GM15510 (cell line): Measurements from ENCODE around the gene GLRA2.

ENCODE experiments used
- POLR2A ChIP-seq: IDR thresholded peaks from 3 replicates; pipeline ENCODE4 v1.6.1; 2011; ENCODE audit warnings: borderline replicate concordance; ENCODE audit not compliant: insufficient read length; ENCODE audit errors: extremely low read depth

GLRA2 gene

DNA sequence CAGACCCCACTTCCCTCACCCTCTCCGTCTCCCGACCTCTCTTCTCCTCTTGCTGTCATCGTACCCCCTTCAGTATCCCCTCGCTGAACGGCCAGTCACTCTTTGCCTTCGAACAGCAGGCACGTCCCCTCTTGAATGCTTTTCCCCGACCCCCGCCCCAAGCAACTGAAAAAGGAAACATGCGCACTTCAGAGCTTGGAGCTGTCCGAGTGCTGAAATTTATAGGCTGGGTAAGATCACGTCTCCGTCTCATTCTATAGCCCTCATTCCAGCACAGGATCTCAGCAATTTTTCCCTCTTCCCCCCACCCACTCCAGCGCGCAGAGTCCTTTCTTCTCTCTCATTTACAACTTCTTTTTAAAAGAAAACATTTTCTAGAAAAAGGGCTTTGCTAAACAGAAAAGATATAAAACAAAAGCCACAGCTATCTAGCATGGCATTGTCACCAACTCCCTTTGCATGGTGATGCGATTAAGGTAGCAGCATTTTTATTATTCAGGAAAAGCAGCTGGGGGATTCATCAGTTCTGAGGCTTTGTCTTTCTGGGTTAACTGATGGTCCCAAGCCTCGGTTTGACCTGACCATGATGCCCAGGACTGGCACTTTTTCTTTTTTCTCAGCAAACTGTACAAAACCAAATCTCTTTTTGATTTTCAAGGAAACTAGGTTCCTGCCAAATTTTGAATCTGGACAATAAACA lies at the start of gene GLRA2:
Gene GLRA2, plus strand, starts transcription at position 247 of the 700 bp plus-strand sequence. CDS start 522 bp downstream, outside the sequence.
- no peak for TF ChIP-seq POLR2A

DNA sequence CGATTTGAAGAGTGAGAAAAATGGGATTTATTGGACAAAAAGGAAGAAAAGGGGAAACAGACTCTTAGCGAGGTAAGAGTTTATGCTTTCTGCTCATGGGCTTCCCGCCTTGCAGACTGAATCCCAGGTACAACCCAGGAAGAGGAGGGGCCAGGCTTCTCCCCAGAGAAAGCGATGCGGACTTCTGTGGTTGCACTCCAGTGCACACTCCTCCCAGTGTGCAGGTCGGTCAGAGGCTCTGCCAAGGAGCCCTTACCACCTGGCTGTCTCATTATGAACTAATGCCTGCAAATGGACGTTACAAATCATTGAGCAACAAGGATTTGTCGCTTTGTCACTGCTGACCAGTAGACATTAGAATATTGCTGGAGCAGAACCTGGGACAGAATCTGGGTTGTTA lies 39.9 kb upstream of the GLRA2 start:
- TF ChIP-seq POLR2A = no peak

DNA sequence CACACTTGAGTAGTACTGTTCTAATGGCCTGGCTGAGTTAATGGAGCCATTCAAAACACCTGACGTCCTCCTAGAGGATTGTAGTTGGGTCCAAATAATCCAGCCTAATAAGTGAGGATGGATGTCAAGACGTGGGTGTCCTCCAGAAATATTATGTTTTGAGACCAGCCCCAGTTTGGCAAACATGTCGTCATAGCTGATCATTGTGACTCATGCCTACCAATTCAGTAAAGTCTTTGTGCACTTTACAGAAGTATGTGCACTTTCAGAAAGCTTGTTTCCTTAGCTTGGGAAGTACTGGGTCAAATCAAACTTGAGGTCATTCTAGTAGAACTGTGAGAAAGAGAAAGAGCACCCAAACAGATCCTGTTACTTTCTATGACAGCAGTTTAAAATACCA lies 37.6 kb upstream of the GLRA2 start:
- no peak for TF ChIP-seq POLR2A

DNA sequence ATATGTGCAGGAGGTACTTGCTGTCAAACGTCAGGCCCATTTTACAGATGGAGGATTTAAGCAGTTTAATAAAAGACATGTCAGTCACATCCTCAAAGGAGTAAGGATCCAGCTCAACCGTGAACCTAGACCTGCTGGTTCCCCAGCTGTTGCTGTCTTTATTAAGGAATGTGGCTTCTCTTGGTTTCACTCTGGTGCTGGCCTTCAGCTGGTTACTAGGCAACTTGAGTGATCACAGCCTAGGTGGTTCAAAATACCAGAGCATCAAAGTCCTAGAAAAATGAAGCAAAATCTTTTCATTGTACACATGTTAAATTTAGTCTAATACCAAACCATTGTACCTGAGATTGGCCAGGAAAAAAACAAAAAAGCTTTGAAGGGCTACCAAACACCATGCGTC lies 32.7 kb upstream of the GLRA2 start:
- no peak for TF ChIP-seq POLR2A

DNA sequence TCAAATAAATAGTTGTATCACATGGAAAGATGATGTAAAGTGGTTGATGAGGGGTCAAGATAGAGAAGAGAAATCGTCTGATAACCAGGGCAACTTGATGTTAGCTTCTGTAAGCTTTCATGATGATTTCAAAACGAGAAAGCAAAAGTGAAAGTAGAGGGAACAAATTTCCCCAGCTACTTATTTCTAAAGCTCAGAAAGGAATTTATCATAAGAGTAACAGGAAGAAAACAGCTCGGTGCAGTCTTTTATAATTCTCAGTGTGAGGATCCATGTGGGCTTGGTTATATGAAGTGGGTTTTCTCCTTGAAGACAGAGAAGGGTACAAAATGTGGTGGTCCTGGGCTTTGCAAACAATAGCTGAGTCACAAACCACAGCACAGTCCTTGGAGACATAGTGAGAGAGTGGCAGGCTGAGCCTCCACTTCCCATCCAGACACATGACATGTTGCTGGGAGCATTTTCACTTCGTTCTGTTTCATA lies 32.1 kb upstream of the GLRA2 start:
- TF ChIP-seq POLR2A = no peak

DNA sequence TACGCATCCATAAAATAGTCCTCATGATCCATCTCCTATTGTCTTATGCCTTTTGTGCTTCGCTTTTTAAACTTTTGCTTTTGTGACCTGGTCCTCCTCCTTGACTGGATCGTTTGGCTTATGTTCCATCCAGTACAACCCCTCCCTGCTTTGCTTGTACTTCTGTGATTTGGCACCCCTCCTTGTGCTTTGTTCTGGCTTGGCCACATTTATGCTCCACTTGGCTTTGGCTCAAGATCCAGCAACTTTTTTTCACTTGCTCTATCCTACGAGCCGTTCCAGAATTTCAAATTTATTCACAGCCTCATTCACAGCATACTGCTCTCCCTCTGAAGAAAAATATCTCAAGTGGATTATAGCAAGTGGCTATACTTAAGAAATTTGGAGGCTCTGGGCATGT lies 28.0 kb upstream of the GLRA2 start:
- no peak for TF ChIP-seq POLR2A

DNA sequence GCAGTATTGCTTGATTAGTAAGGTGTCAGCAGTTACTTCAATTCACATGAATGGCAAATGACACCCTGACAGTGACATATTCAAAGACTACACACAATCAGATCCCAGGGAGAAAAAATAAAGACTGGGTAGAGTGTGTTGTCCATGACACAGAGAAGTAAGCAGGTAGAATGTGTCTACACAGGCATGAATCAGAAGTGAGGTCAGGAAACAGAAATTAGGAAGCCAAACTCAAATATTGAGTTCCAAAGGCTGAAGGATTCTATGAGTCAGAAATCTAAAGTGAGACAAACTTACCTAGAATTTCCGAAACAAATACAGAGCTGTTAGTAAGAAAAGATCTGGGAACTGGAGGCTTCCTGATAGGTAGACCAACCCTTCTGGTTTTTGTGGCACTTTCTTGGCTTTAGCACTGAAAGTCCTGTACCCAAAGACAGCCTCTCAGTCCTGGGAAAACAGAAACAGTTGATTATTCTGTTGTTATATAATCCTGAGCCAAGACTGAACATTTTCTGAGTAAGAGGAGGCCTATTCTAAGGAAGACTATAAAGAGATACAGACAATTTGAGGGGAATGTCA lies 24.3 kb upstream of the GLRA2 start:
- no peak for TF ChIP-seq POLR2A

DNA sequence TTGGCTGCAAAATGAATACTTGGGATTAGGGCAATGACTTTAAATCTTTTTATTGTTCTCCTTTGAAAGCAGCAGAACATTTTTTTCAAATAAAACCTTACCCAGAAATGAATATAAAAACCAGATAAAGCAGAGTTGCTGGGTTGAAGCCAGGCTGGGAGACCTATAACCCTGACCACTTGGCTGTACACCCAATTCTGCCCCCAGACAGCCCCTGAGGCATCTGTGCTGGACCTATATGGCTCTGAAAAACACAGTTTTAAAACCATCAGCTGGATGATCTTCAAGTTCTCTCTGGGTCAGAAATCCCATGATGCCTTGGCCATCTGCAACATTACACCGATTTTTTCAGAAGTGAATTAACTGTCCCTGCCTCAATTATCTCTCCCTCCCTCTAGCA lies 23.7 kb upstream of the GLRA2 start:
- TF ChIP-seq POLR2A = no peak

DNA sequence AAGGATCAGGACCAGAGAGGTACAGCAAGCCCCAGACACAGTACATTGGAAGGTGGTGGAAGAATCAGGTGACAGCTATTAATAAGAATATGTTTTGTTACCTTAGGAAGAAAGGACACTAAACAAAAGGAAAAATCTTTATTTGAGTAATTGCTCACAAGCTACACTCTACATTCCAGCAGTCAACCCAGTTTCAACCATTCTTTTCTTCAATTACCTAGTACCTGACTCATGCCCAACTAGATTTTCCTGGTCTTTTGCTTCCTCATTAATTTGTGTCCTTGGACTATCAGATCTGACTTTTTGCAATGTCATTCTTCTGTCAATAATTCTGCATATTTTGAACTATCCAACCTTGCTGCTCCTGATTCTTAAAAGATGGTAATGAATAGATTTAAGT lies 22.5 kb upstream of the GLRA2 start:
- no peak for TF ChIP-seq POLR2A

DNA sequence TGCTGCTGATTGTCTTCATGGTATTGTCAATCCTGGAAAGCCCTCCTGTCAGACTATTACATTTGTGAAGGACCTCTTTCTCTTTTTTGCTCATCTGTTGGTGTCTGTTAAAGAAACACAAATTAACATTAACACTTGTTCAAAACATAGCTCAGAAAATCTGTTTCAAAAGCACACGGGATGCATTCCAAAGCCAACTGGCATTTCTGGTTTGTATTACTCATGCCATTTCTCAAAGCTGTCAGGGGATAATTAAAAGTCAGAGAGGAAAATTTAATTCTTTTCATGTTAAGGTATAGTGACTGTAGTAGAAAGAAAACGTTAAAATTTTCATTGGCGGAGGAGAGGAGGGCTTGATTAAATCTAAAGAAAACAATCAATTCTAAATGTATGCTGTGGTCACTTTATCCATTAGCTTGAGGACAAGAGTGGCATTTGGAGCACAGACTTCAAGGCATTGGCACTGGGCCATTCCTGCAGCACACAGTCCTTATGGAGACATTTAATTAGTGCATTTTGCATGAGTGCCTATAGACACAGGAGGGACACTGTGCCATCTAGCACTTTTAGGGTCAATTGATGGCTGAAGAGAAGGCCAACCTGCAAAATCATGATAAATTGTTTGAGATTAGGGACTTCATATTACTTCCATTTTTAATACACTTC lies 21.2 kb upstream of the GLRA2 start:
- no peak for TF ChIP-seq POLR2A

DNA sequence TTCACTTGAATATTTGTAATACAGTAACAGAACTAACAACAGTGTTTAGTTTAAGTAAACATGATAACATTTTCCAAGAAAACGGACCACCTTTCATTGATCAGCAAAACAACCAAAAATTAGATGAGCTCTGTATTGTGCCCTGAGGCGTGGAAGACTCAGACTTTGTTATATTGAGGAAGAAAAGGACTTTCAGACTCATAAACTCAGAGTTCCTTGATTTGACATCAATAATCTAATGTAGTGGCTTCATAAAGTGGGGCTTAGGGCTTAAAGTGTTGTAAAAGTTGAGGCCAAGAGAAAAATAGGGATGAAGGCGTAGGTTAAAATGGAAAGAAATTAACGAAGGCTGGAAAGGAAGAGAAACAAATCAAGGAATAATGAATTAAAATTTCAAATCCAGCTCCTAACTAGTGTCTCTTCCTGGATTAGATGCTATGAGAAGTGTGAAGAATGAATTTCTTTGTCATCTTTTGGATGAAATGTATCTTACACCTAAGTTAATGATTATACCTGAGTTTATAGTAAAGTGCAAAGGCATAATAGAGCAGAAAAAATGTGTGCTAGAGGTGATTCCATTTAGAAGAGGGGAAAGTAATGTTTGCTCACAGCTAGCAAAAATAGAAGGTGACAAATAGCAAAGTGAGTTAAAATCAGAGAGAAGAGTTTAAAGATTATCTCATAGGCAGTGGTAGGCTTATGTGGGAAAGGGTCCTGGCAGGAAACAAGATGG lies 19.8 kb upstream of the GLRA2 start:
- TF ChIP-seq POLR2A = no peak

DNA sequence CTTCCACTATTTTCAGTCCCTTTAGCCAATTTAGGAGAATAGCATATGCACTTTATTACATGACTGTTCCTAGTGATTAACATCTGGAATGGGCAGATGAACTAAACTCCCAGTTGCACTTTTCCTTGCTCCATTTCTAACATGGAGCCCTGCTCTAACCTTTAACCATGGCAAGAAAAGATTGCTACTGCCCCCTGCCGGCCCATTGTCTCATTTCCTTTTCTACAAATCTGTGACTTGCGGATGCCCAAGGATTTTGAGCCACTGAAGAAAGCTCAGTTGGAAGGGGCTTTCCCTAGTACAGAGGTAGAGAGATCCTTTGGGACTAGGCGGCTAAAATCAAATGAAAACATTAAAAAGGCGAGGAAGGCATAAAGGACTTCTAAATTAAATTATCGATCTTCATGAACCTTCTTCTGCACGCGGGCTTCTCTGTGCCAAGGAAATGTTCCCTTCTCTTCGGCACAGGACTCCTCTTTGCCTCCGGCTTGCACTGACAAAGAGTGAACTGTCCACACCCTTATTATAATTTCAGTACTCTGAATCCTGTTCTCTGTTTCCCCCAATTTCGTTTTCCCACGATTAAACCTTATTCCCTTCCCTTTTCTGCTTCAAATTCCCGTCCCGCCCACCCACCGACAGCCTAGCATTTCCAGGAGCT lies 577 bp upstream of the GLRA2 start:
- TF ChIP-seq POLR2A = no peak

DNA sequence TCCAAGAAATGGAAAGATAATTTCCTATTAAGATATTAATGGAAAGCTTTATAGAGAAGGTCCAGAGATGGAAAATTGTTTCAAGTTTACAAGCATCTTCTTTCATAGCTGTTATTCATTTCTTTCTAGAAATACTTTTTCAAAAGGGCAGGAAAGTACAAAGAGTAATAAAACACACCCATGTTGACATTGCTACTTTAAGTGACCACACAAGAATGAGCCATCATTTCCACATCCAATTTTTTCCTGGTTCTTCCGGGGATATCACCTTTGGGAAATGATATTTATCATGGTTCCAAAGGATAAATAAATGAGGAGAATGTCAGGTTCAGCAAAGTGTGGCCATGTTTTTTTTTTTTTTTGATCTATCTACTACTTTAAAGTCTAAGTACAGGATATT lies 4.5 kb downstream of the GLRA2 start:
- no peak for TF ChIP-seq POLR2A

DNA sequence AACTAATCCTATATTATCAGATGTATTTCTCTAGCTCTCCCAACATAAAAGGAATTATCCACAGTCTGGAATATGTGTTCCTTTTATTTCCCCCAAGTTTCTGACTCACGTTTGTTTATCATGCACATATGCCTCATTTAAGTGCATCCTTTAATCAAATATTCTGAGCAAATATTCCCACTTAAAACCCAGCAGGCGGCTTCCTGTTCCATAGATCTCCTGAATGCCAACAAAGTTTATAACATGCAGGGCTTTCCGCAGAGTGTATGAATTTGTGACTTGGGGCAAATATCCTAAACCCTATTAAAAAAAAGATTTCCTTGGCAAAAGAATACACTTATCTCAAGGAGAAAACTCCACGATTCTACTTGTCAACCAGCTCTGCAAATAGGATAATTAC lies 16.9 kb downstream of the GLRA2 start:
- no peak for TF ChIP-seq POLR2A
